ENCODE measurements around the gene KLK12.

GRCh38 chr19:51019544-51019925, 15.3 kb downstream of the KLK12 start, which contains the start of gene KLK10:
- TF ChIP-seq CTCF (IDR thresholded peaks at IDR 0.05 in 4 of 5, conservative IDR thresholded peaks at IDR 0.05 in 1 of 5) = no peak
- no peak for TF ChIP-seq POLR2A (IDR thresholded peaks at IDR 0.05)

Measured in gastrocnemius medialis (tissue), 4 donors.